Smooth muscle cell (in vitro differentiated cells): Measurements from ENCODE around the gene OTOF. TPM values are rescaled to one million over a fixed set of nuclear protein-coding genes. Genes with fewer than 3 reads are reported as not detected.

Source experiments
- DNase-seq: peaks from one replicate; lab custom pipeline; 2025; ENCODE audit not compliant: unreplicated experiment; lab: John Stamatoyannopoulos, UW
- H2AFZ ChIP-seq: fragments of 200-600 bp; sonication (generic); 2 replicates; pipeline ENCODE4 v1.6.0; 2016; ENCODE audit warnings: antibody characterized with exemption, low read depth, mild to moderate bottlenecking
- H3F3A ChIP-seq: fragments of 200-600 bp; sonication (generic); 2 replicates; pipeline ENCODE4 v1.6.0; 2017; ENCODE audit warnings: antibody characterized with exemption, low read depth
- H3K27ac ChIP-seq: fragments of 200-600 bp; sonication (generic); 2 replicates; pipeline ENCODE4 v1.5.1; 2016; ENCODE audit warnings: low read depth, mild to moderate bottlenecking
- H3K27me3 ChIP-seq: fragments of 200-600 bp; sonication (generic); 2 replicates; pipeline ENCODE4 v1.6.1; 2016; ENCODE audit warnings: low read depth, mild to moderate bottlenecking
- H3K36me3 ChIP-seq: fragments of 200-600 bp; sonication (generic); 2 replicates; pipeline ENCODE4 v1.5.1; 2016; ENCODE audit warnings: low read depth
- H3K4me1 ChIP-seq: fragments of 200-600 bp; sonication (generic); 2 replicates; pipeline ENCODE4 v1.5.1; 2016; ENCODE audit warnings: low read depth
- H3K4me2 ChIP-seq: fragments of 200-600 bp; sonication (generic); 2 replicates; pipeline ENCODE4 v1.6.0; 2016; ENCODE audit warnings: mild to moderate bottlenecking
- H3K4me3 ChIP-seq: fragments of 200-600 bp; sonication (generic); 2 replicates; pipeline ENCODE4 v1.5.1; 2016; ENCODE audit warnings: mild to moderate bottlenecking
- H3K79me2 ChIP-seq: fragments of 200-600 bp; sonication (generic); 2 replicates; pipeline ENCODE4 v1.6.0; 2016; ENCODE audit warnings: low read depth, mild to moderate bottlenecking
- H3K9ac ChIP-seq: fragments of 200-600 bp; sonication (generic); 2 replicates; pipeline ENCODE4 v1.6.0; 2016; ENCODE audit warnings: low read depth
- H3K9me3 ChIP-seq: fragments of 200-600 bp; sonication (generic); replicated peaks from 2 replicates; pipeline ENCODE4 v1.5.1; 2016; ENCODE audit warnings: low read depth
- H4K20me1 ChIP-seq: fragments of 200-600 bp; sonication (generic); 2 replicates; pipeline ENCODE4 v1.6.0; 2016; ENCODE audit warnings: low read depth
- CTCF ChIP-seq: fragments of 200-600 bp; sonication (generic); IDR thresholded peaks from 2 replicates; pipeline ENCODE4 v1.5.1; 2017; ENCODE audit warnings: borderline replicate concordance, mild to moderate bottlenecking, antibody characterized with exemption; ENCODE audit not compliant: insufficient read depth, poor library complexity, severe bottlenecking
- WGBS: methylation state at CpG from one replicate; pipeline ENCODE4 v1.1.7; 2016; ENCODE audit warnings: low lambda C conversion rate; 5-methylcytosine and 5-hydroxymethylcytosine counted together
- polyA plus RNA-seq: library from polyadenylated mRNA; unstranded; fragments of >200 nt; fragmentation: Nextera tagmentation; extraction: Ambion mirVana; gene quantifications from 2 replicates; pipeline ENCODE4 v1.2.1, GENCODE V29; 2016
- total RNA-seq: library from RNA; depleted of rRNA; stranded (reverse); fragments of >200 nt; gene quantifications from 2 replicates; pipeline ENCODE4 v1.2.3, GENCODE V29; 2014

The OTOF gene
- total and polyA plus RNA-seq, 2 experiments from 2014 or later, result 0.05 TPM; not detected in 1

DNA sequence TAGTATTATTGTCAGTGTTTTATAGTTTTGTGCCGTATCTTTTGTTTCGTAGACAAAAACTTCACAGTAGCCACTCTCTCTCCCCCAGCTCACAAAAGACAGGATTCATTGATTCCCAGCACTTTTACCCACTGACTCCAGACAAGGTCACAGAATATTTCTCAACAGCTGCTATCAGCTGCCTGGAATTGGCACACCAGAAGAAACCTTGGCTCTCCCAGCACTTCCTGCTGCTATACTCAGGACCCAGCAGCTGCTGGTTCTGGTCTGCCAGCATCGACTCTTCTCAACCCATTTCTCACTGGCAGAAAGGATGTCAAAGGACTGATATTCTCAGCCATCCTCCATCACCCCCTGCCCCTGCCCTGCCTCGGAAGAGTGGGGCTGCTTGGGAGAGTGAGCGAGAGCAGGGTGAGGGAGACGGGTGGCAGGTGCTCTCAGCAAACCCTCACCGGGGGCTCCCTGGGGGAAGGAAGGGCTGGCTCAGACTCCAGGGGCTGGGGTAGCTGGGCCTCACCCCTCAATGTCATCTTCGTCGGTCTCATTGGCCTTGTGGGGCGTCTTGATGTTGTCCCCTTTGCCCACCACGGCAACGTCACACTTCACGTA lies 6.1 kb upstream of the OTOF start:
- H4K20me1 ChIP-seq, result no peaks in the 10 kb centered on the region
- H3K36me3 ChIP-seq, result no peaks in the 10 kb centered on the region
- no peak overlapping the region for H3K27ac ChIP-seq
- no peaks in the 10 kb centered on the region for H3K79me2 ChIP-seq
- H2AFZ ChIP-seq, result no peak overlapping the region
- no peaks in the 10 kb centered on the region for H3K4me1 ChIP-seq
- H3K9ac ChIP-seq, result no peak overlapping the region
- no peaks in the 10 kb centered on the region for H3K9me3 ChIP-seq
- TF ChIP-seq CTCF, result no peak
- no peak overlapping the region for H3K4me3 ChIP-seq
- H3K4me2 ChIP-seq, result no peak overlapping the region
- H3F3A ChIP-seq, result no peaks in the 10 kb centered on the region
- no peaks in the 10 kb centered on the region for H3K27me3 ChIP-seq
- 94% methylated on average over 13 of the region's 13 CpGs for WGBS
- DNase-seq, result no peak

GRCh38 chr2:26483516-26483915 lies 5.6 kb upstream of the OTOF start:
- Histone ChIP-seq H3K27ac (no peak overlapping the region), H4K20me1 (no peaks in the 10 kb centered on the region), H3K36me3 (no peaks in the 10 kb centered on the region), H2AFZ (no peak overlapping the region), H3K27me3 (no peaks in the 10 kb centered on the region), H3F3A (no peaks in the 10 kb centered on the region), H3K9ac (no peak overlapping the region), H3K4me1 (no peaks in the 10 kb centered on the region), H3K4me3 (no peak overlapping the region), H3K79me2 (no peaks in the 10 kb centered on the region), H3K9me3 (no peaks in the 10 kb centered on the region), H3K4me2 (no peak overlapping the region)
- no peak for DNase-seq
- TF ChIP-seq CTCF, result no peak
- 86% methylated on average over 11 of the region's 11 CpGs for WGBS

GRCh38 chr2:26483027-26483326 lies 5.1 kb upstream of the OTOF start:
- no peak for DNase-seq
- Histone ChIP-seq H2AFZ (no peak overlapping the region), H3K4me1 (no peaks in the 10 kb centered on the region), H3K9ac (no peak overlapping the region), H4K20me1 (no peaks in the 10 kb centered on the region), H3K4me2 (no peak overlapping the region), H3F3A (no peaks in the 10 kb centered on the region), H3K36me3 (no peaks in the 10 kb centered on the region), H3K79me2 (no peaks in the 10 kb centered on the region), H3K27ac (no peak overlapping the region), H3K4me3 (no peak overlapping the region), H3K9me3 (no peaks in the 10 kb centered on the region), H3K27me3 (no peaks in the 10 kb centered on the region)
- WGBS, result 100% methylated on average over 5 of the region's 11 CpGs
- TF ChIP-seq CTCF, result no peak
